Gastroesophageal sphincter (tissue), 3 donors: ENCODE data around the gene SNAP47.

Experiments
- CTCF ChIP-seq, 4 experiments: fragments of 200-600 bp in 2 of 4; fragments of 450-650 bp in 2 of 4; sonication (generic) in 1 of 4; IDR thresholded peaks; one replicate each; pipeline ENCODE4 v1.5.1; 2017 to 2019; ENCODE audit warnings: antibody characterized with exemption in 4 of 4, mild to moderate bottlenecking in 2 of 4, moderate library complexity in 2 of 4
- EP300 ChIP-seq: sonication (generic); formaldehyde crosslinking; IDR thresholded peaks from one replicate; pipeline ENCODE4 v1.6.1; 2017; ENCODE audit warnings: antibody characterized with exemption, mild to moderate bottlenecking

GRCh38 chr1:227736814-227737432 is 1.7 kb downstream of the SNAP47 start:
- TF ChIP-seq CTCF (IDR thresholded peaks at IDR 0.05) (no peak), EP300 (no peak)
